SJCRH30 (cell line): ENCODE measurements around the gene GPA33. TPM values are rescaled to one million over a fixed set of nuclear protein-coding genes. Genes with fewer than 3 reads are reported as not detected.

Experiments used
- DNase-seq, 2 experiments: peaks; one replicate each; pipeline ENCODE4 v3.0.0-alpha.2; 2015 to 2020
- H3K27ac ChIP-seq: fragments of 250-450 bp; sonication (Bioruptor Pico); 2 replicates; pipeline ENCODE4 v1.5.1; 2020; ENCODE audit warnings: mild to moderate bottlenecking, moderate library complexity
- H3K27me3 ChIP-seq: fragments of 250-450 bp; sonication (Bioruptor Pico); 2 replicates; pipeline ENCODE4 v1.5.1; 2020; ENCODE audit warnings: mild to moderate bottlenecking, moderate library complexity
- H3K36me3 ChIP-seq: fragments of 250-450 bp; sonication (Bioruptor Pico); 2 replicates; pipeline ENCODE4 v1.5.1; 2020; ENCODE audit warnings: mild to moderate bottlenecking, moderate library complexity
- H3K4me1 ChIP-seq: fragments of 250-450 bp; sonication (Bioruptor Pico); 2 replicates; pipeline ENCODE4 v1.5.1; 2020; ENCODE audit warnings: mild to moderate bottlenecking, moderate library complexity
- H3K4me3 ChIP-seq: fragments of 250-450 bp; sonication (Bioruptor Pico); 2 replicates; pipeline ENCODE4 v1.5.1; 2020; ENCODE audit warnings: mild to moderate bottlenecking, moderate library complexity
- H3K9me3 ChIP-seq: fragments of 250-450 bp; sonication (Bioruptor Pico); replicated peaks from 2 replicates; pipeline ENCODE4 v1.5.1; 2020; ENCODE audit warnings: mild to moderate bottlenecking, moderate library complexity
- total RNA-seq: library from RNA; depleted of rRNA; stranded (reverse); fragments of >200 nt; shearing (Covaris generic); gene quantifications from 2 replicates; pipeline ENCODE4 v1.2.3, GENCODE V29; 2014

Gene GPA33
- total RNA-seq, 1 experiment from 2014 or later = 0.14 TPM

GRCh38 chr1:167126317-167126716 lies 36.1 kb upstream of the GPA33 start:
- H3K36me3 ChIP-seq = peaks cover 6% of the 10 kb centered on the region; the same call in 1 of the 2 replicates

GRCh38 chr1:167122568-167122967 lies 32.4 kb upstream of the GPA33 start:
- no peak overlapping the region for H3K27ac ChIP-seq
- no peak for DNase-seq
- H3K36me3 ChIP-seq = peaks cover 24% of the 10 kb centered on the region
- no peaks in the 10 kb centered on the region for H3K4me1 ChIP-seq
- no peaks in the 10 kb centered on the region for H3K27me3 ChIP-seq
- H3K9me3 ChIP-seq = no peaks in the 10 kb centered on the region
- no peak overlapping the region for H3K4me3 ChIP-seq

More at GRCh38 chr1:167126317-167126716, 36.1 kb upstream of the GPA33 start:
- no peak for DNase-seq
- Histone ChIP-seq H3K4me3 (no peak overlapping the region), H3K9me3 (no peaks in the 10 kb centered on the region), H3K4me1 (no peaks in the 10 kb centered on the region), H3K27ac (no peak overlapping the region), H3K27me3 (no peaks in the 10 kb centered on the region)

- H3K36me3 ChIP-seq = peaks cover 25% of the 10 kb centered on the region
- H3K4me3 ChIP-seq = no peak overlapping the region
- H3K9me3 ChIP-seq = no peaks in the 10 kb centered on the region
- DNase-seq = no peak
- no peak overlapping the region for H3K27ac ChIP-seq
- H3K4me1 ChIP-seq = no peaks in the 10 kb centered on the region
- no peaks in the 10 kb centered on the region for H3K27me3 ChIP-seq
Observed at GRCh38 chr1:167122121-167122480, 31.9 kb upstream of the GPA33 start.

- Histone ChIP-seq H3K27ac (no peak overlapping the region), H3K4me1 (no peaks in the 10 kb centered on the region), H3K9me3 (no peaks in the 10 kb centered on the region), H3K4me3 (no peak overlapping the region), H3K27me3 (no peaks in the 10 kb centered on the region), H3K36me3 (peaks cover 25% of the 10 kb centered on the region)
- DNase-seq = no peak
Observed at GRCh38 chr1:167121375-167122120, 31.4 kb upstream of the GPA33 start.

GRCh38 chr1:167120899-167121298 lies 30.7 kb upstream of the GPA33 start:
- no peak for DNase-seq
- H3K9me3 ChIP-seq = no peaks in the 10 kb centered on the region
- H3K4me1 ChIP-seq = no peaks in the 10 kb centered on the region
- H3K27ac ChIP-seq = no peak overlapping the region
- H3K4me3 ChIP-seq = no peak overlapping the region
- H3K36me3 ChIP-seq = peaks cover 30% of the 10 kb centered on the region
- no peaks in the 10 kb centered on the region for H3K27me3 ChIP-seq

DNA sequence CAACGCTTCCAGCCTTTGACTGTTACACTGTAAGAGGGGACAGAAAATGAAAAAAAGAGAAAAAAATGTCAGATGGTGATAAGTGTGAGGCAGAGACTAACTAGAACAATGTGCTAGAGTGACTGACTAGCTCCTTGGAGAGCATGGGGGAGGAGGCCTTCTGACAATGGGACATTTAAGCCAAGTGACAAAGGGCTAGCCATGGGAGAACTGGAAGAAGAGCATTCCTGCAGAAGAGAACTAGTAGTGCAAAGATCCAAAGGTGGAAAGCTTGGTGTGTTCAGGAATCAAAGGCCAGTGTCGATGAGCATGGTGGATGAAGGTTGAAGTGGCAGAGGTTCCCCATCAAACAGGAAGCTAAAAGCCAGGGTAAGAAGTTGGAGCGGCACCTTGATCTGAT lies 29.5 kb upstream of the GPA33 start:
- no peaks in the 10 kb centered on the region for H3K4me1 ChIP-seq
- H3K27me3 ChIP-seq = no peaks in the 10 kb centered on the region
- no peak overlapping the region for H3K27ac ChIP-seq
- peaks cover 23% of the 10 kb centered on the region for H3K36me3 ChIP-seq
- no peaks in the 10 kb centered on the region for H3K9me3 ChIP-seq
- H3K4me3 ChIP-seq = no peak overlapping the region
- no peak for DNase-seq

GRCh38 chr1:167118188-167118587 lies 28.0 kb upstream of the GPA33 start:
- no peak for DNase-seq
- no peaks in the 10 kb centered on the region for H3K9me3 ChIP-seq
- H3K4me3 ChIP-seq = no peak overlapping the region
- H3K27ac ChIP-seq = no peak overlapping the region
- H3K27me3 ChIP-seq = no peaks in the 10 kb centered on the region
- H3K4me1 ChIP-seq = no peaks in the 10 kb centered on the region
- H3K36me3 ChIP-seq = peaks cover 23% of the 10 kb centered on the region

- Histone ChIP-seq H3K4me3 (no peak overlapping the region), H3K4me1 (no peaks in the 10 kb centered on the region), H3K27me3 (no peaks in the 10 kb centered on the region), H3K9me3 (no peaks in the 10 kb centered on the region), H3K27ac (no peak overlapping the region), H3K36me3 (peaks cover 23% of the 10 kb centered on the region)
- DNase-seq = no peak
Observed at GRCh38 chr1:167117225-167117624, 27.0 kb upstream of the GPA33 start.

GRCh38 chr1:167116174-167116573 lies 26.0 kb upstream of the GPA33 start:
- H3K27ac ChIP-seq = no peak overlapping the region
- H3K4me3 ChIP-seq = no peak overlapping the region
- DNase-seq = no peak
- no peaks in the 10 kb centered on the region for H3K9me3 ChIP-seq
- H3K36me3 ChIP-seq = peaks cover 23% of the 10 kb centered on the region
- H3K27me3 ChIP-seq = no peaks in the 10 kb centered on the region
- H3K4me1 ChIP-seq = no peaks in the 10 kb centered on the region

DNA sequence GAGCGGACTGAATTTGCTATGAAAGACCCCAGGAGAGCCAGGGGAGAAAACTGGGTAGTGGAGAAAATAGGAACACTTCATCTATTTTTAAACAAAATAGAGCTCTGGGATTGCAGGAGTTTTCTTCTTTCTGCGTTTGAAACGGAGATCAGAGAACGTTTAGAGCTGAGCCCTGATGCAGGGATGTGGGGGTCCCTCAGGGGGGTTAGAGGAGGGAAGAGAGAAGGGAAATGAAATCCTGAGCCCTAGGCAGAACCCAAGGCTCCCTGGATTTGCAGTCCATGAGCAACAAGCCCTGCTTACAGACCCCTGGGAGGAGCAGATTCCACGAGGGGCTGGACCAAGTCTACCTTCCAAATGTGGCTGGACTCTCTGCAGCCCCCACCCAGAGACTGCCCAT lies 25.5 kb upstream of the GPA33 start:
- DNase-seq = no peak
- H3K27ac ChIP-seq = no peak overlapping the region

GRCh38 chr1:167114725-167115124 lies 24.5 kb upstream of the GPA33 start:
- no peak for DNase-seq
- H3K27me3 ChIP-seq = no peaks in the 10 kb centered on the region
- no peaks in the 10 kb centered on the region for H3K9me3 ChIP-seq
- no peak overlapping the region for H3K4me3 ChIP-seq
- peaks cover 13% of the 10 kb centered on the region; the same call in 1 of the 2 replicates for H3K36me3 ChIP-seq
- H3K4me1 ChIP-seq = no peaks in the 10 kb centered on the region
- no peak overlapping the region for H3K27ac ChIP-seq

More for the DNA sequence above, 25.5 kb upstream of the GPA33 start:
- H3K4me1 ChIP-seq = no peaks in the 10 kb centered on the region
- H3K9me3 ChIP-seq = no peaks in the 10 kb centered on the region
- H3K36me3 ChIP-seq = peaks cover 20% of the 10 kb centered on the region; the same call in 1 of the 2 replicates
- H3K4me3 ChIP-seq = no peak overlapping the region
- H3K27me3 ChIP-seq = no peaks in the 10 kb centered on the region

GRCh38 chr1:167111868-167112709 lies 21.9 kb upstream of the GPA33 start:
- H3K4me1 ChIP-seq = no peaks in the 10 kb centered on the region
- no peak overlapping the region for H3K27ac ChIP-seq
- H3K36me3 ChIP-seq = peaks cover 15% of the 10 kb centered on the region; the same call in 1 of the 2 replicates
- H3K27me3 ChIP-seq = no peaks in the 10 kb centered on the region
- no peak for DNase-seq
- H3K9me3 ChIP-seq = no peaks in the 10 kb centered on the region
- H3K4me3 ChIP-seq = no peak overlapping the region

GRCh38 chr1:167110586-167110985 lies 20.4 kb upstream of the GPA33 start:
- Histone ChIP-seq H3K27me3 (no peaks in the 10 kb centered on the region), H3K4me3 (no peak overlapping the region), H3K4me1 (peaks cover 6% of the 10 kb centered on the region), H3K9me3 (no peaks in the 10 kb centered on the region), H3K27ac (no peak overlapping the region), H3K36me3 (peaks cover 24% of the 10 kb centered on the region)
- DNase-seq = no peak

DNA sequence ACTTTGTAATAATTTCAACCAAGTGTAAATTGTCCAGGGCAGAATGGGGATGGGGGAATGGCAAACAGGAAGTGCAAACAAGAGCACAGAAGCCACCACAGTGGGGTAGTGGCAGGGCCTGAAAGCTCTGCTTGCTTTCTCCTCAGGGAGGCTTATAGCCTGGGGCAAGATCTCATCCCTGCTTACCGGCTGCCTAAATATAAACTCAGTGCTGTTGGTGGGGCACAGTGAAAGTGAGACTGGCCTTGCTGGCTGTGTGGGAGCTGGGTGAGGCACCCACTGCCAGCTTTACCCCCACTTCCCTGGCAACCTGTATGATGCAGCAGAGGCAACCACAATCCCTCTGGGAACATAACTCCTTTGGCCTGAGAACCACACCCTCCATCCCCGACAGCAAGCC lies 18.9 kb upstream of the GPA33 start:
- no peak overlapping the region for H3K27ac ChIP-seq
- H3K4me3 ChIP-seq = no peak overlapping the region
- peak in 1 of 2 experiments; percentile 15 for DNase-seq
- no peaks in the 10 kb centered on the region for H3K27me3 ChIP-seq
- H3K4me1 ChIP-seq = peaks cover 17% of the 10 kb centered on the region
- no peaks in the 10 kb centered on the region for H3K9me3 ChIP-seq
- peaks cover 24% of the 10 kb centered on the region for H3K36me3 ChIP-seq

DNA sequence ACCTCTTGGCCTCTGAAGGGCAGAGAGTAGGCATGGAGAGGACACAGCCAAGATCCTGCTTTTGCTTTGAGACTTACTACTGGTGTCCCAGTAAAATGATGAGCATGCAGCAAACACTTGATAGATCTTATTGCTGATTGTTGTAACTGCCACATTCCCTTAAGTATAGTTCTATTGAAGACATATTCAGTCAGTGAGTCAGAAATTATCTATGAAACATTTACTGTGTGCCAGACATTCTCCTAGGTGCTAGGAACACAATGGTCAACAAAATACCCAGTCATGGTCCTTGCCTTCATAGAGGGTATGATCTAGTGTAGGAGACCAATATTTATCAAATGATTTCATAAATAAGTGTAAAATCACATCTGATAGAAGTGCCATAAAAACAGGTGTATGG lies 17.3 kb upstream of the GPA33 start:
- H3K36me3 ChIP-seq = peaks cover 25% of the 10 kb centered on the region
- DNase-seq = no peak

More for the DNA sequence above, 17.3 kb upstream of the GPA33 start:
- Histone ChIP-seq H3K27me3 (no peaks in the 10 kb centered on the region), H3K9me3 (no peaks in the 10 kb centered on the region), H3K4me3 (no peak overlapping the region), H3K27ac (no peak overlapping the region), H3K4me1 (peaks cover 17% of the 10 kb centered on the region)
